Brain microvascular endothelial cell (primary cell): ENCODE results near the gene ZNRF1.

ENCODE experiments used
- DNase-seq: peaks from one replicate; pipeline ENCODE4 v3.0.0-alpha.2; 2020
- H3K27ac ChIP-seq: fragments of 250-450 bp; sonication (Bioruptor Pico); 2 replicates; pipeline ENCODE4 v1.5.1; 2020; ENCODE audit warnings: mild to moderate bottlenecking, moderate library complexity
- H3K27me3 ChIP-seq: fragments of 250-450 bp; sonication (Bioruptor Pico); replicated peaks from 2 replicates; pipeline ENCODE4 v1.5.1; 2020; ENCODE audit warnings: mild to moderate bottlenecking
- H3K36me3 ChIP-seq: fragments of 250-450 bp; sonication (Bioruptor Pico); replicated peaks from 2 replicates; pipeline ENCODE4 v1.5.1; 2020; ENCODE audit warnings: mild to moderate bottlenecking
- H3K4me3 ChIP-seq: 2 replicates; pipeline ENCODE4 v1.5.1; 2011; ENCODE audit warnings: low read depth, mild to moderate bottlenecking, control low read depth, low read length, moderate library complexity
- in situ Hi-C: cut with HindIII; loops from 2 replicates; pipeline ENCODE4 v1.10.0; 2017; ENCODE audit warnings: low sequenced_read_pairs, low pct_ligation_motif_present
- TF ChIP-seq, protein P1 (sequence below): IDR thresholded peaks from 2 replicates; pipeline ENCODE4 v1.5.1; 2011; ENCODE audit warnings: low read depth, mild to moderate bottlenecking, moderate library complexity, low read length, control low read depth, inconsistent platforms; ENCODE audit errors: missing control alignments

The ZNRF1 gene

DNA sequence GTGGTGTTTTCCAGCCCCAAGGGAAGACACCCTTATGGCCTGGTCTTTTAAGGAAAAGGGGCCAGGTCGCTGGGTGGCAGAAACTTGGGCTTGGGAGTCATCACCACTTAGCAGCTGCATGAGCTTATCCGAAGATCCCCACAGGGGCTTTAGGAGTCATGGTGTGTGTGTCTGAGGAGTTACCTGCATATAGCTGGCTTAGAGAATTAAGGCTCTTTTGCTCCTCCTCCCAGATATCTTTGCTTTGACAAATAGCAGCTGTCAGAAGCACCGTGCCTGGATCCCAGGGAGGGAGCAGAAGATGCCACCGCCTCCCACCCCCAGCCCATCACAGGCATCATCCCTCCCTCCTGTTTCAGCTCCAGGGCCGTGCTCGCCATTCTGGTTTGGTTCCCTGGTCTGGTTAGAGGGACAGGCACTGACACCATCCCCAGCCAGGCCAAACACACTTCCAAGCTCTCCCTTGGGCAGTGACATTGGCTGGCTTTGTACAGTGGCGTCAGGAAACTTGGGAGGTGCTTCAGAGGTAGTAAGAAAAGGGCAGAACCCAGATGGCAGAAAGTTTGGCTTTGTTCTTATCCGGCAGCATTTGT, 100.3 kb downstream of the ZNRF1 start:
- no peak for DNase-seq
- no peak overlapping the region for H3K27ac ChIP-seq
- in situ Hi-C loops, result no loop called here
- no peak overlapping the region for H3K4me3 ChIP-seq
- no peaks in the 10 kb centered on the region for H3K27me3 ChIP-seq
- H3K36me3 ChIP-seq, result no peaks in the 10 kb centered on the region
- TF ChIP-seq, protein P1, sequence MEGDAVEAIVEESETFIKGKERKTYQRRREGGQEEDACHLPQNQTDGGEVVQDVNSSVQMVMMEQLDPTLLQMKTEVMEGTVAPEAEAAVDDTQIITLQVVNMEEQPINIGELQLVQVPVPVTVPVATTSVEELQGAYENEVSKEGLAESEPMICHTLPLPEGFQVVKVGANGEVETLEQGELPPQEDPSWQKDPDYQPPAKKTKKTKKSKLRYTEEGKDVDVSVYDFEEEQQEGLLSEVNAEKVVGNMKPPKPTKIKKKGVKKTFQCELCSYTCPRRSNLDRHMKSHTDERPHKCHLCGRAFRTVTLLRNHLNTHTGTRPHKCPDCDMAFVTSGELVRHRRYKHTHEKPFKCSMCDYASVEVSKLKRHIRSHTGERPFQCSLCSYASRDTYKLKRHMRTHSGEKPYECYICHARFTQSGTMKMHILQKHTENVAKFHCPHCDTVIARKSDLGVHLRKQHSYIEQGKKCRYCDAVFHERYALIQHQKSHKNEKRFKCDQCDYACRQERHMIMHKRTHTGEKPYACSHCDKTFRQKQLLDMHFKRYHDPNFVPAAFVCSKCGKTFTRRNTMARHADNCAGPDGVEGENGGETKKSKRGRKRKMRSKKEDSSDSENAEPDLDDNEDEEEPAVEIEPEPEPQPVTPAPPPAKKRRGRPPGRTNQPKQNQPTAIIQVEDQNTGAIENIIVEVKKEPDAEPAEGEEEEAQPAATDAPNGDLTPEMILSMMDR, result no peak

DNA sequence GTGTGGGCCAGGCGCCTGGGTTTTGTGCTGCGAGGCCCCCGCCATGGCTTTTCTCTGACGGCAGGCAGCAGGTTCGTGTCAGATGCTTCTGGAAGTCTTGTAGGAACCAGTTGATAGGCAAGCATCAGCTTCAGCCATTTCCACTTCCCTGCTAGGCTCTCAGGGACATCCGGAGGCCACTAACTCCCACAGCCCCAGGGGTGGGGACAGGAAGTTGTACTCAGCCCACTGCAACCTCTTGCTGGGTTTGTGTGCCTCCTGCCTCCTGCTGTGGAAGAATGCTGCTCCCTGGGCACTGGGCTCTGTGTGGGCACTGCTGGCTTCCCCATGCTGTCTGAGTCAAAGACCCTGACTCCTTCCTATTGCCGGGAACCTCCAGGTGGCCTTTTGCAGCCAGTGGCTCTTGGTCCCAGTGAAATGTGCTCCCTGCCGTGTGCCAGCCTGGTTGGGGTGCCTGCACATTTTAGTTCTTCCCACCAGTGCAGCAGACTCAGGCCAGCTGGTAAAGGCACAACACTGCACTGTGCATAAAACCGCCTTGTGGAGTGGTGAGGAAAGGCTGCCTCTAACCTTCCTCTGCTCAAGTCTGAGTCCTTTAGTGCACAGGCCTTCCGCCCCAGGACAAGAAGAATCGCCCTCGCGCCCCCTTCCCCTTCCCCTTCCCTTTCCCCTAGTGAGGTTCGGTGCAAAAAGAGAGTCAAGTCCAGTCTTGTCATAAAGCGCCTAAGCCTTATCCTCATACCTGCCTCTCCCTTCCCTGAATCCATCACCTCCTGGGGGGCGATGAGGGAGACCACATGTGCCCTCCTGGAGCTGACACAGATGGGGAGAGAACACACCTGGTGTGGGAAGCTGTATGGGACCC, 101.1 kb downstream of the ZNRF1 start:
- H3K27ac ChIP-seq, result no peak overlapping the region
- H3K27me3 ChIP-seq, result no peaks in the 10 kb centered on the region
- H3K36me3 ChIP-seq, result no peaks in the 10 kb centered on the region
- in situ Hi-C loops, result no loop called here
- H3K4me3 ChIP-seq, result no peak overlapping the region
- DNase-seq, result no peak
- TF ChIP-seq, protein P1, result peak; percentile 12

DNA sequence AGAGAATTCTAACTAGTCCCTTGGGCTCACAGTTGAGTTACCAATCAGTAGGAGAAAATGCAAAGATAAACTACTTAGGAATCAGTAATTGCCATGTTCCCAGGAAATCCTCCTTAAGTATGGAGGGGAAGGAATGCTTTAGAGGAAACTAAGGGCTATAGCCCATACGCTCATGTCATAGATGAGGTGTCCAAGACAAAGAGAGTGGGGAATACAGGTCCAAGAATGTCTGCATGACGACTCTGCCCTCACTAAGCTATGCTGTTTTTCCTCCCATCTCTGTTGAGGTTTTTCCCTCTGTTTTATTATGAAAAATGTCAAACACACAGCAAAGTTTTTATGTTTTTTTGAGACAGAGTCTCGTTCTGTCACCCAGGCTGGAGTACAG, 101.8 kb downstream of the ZNRF1 start:
- Histone ChIP-seq H3K27ac (no peak overlapping the region), H3K36me3 (no peaks in the 10 kb centered on the region), H3K4me3 (no peak overlapping the region), H3K27me3 (no peaks in the 10 kb centered on the region)
- in situ Hi-C loops, result no loop called here
- DNase-seq, result no peak
- TF ChIP-seq, protein P1, result no peak

DNA sequence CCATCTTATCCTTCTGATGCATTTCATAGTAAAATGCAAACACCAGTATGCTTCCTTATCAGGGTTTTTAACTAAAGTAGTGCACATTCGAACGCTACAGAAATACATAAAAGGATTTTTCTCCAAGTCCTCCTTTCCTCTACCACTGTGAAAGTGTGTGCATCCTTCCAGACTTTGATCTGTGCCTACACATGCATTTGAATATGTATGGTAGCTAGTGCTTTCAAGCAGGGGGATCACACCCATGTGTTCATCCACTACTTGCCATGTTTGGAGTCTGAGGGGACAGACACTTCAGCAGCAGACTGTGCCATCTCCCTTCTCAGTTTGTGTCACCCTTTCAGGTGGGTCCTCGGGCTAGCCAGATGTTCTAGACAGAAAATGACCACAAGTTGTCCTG, 102.8 kb downstream of the ZNRF1 start:
- no peak for DNase-seq
- H3K27ac ChIP-seq, result no peak overlapping the region
- TF ChIP-seq, protein P1, result no peak
- in situ Hi-C loops, result no loop called here
- no peak overlapping the region for H3K4me3 ChIP-seq
- no peaks in the 10 kb centered on the region for H3K27me3 ChIP-seq
- no peaks in the 10 kb centered on the region for H3K36me3 ChIP-seq

DNA sequence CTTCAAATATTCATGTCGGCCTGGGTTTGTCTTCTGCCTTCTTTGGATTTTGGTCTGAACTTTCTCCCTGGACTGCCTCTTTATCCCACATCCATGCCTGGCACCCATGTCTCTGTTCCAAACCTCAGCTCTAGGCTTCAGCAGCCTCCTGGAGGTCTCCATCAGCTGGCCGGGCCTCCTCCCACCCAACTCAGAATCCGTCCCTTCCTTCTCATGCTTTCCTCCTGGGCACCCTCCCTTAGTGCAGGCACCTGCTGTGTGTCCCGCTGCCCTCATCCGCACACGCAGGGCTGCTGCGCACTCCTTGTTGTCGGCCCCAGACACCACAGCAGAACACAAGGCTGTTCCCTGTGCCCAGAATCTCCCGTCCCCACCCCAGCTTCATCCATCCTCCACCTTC, 103.8 kb downstream of the ZNRF1 start:
- TF ChIP-seq, protein P1, result no peak
- in situ Hi-C loops, result no loop called here
- Histone ChIP-seq H3K27me3 (no peaks in the 10 kb centered on the region), H3K4me3 (no peak overlapping the region), H3K27ac (no peak overlapping the region), H3K36me3 (no peaks in the 10 kb centered on the region)
- no peak for DNase-seq
